Left forelimb (tissue), 1 donor: ENCODE results near the gene RNF123.

Experiments used
- DNase-seq: peaks from one replicate; pipeline ENCODE4 v3.0.0-alpha.2; 2018; ENCODE audit warnings: low spot score

Gene RNF123

GRCh38 chr3:49703443-49703927, 14.1 kb downstream of the RNF123 start:
- no peak for DNase-seq

GRCh38 chr3:49703956-49704355, 14.6 kb downstream of the RNF123 start:
- no peak for DNase-seq

GRCh38 chr3:49704629-49705028, 15.3 kb downstream of the RNF123 start:
- no peak for DNase-seq

GRCh38 chr3:49705390-49705960, 16.1 kb downstream of the RNF123 start:
- DNase-seq = no peak

- DNase-seq = no peak
Measured at GRCh38 chr3:49706456-49707112, 17.2 kb downstream of the RNF123 start.

- DNase-seq = no peak
Measured at GRCh38 chr3:49707113-49707480, 17.7 kb downstream of the RNF123 start.

GRCh38 chr3:49709852-49710251, 20.5 kb downstream of the RNF123 start:
- no peak for DNase-seq

GRCh38 chr3:49711489-49711888, 22.1 kb downstream of the RNF123 start:
- DNase-seq = peak; percentile 45

GRCh38 chr3:49712166-49712565, 22.8 kb downstream of the RNF123 start:
- peak; percentile 37 for DNase-seq

- DNase-seq = peak; percentile 56
Measured at GRCh38 chr3:49712631-49713317, 23.4 kb downstream of the RNF123 start.

GRCh38 chr3:49713336-49714105, 24.2 kb downstream of the RNF123 start:
- no peak for DNase-seq

- DNase-seq = peak; percentile 41
Measured at GRCh38 chr3:49714728-49715550, 25.6 kb downstream of the RNF123 start.

GRCh38 chr3:49715611-49716121, 26.3 kb downstream of the RNF123 start:
- DNase-seq = peak; percentile 55

- DNase-seq = no peak
Measured at GRCh38 chr3:49716169-49716568, 26.8 kb downstream of the RNF123 start.

GRCh38 chr3:49716691-49717210, 27.4 kb downstream of the RNF123 start:
- peak; percentile 63 for DNase-seq

GRCh38 chr3:49717211-49717958, 28.0 kb downstream of the RNF123 start:
- peak; percentile 63 for DNase-seq

- peak; percentile 71 for DNase-seq
Measured at GRCh38 chr3:49717959-49718857, 28.9 kb downstream of the RNF123 start.

- DNase-seq = no peak
Measured at GRCh38 chr3:49718858-49719213, 29.5 kb downstream of the RNF123 start.

- peak; percentile 94 for DNase-seq
Measured at GRCh38 chr3:49719214-49719884, 30.0 kb downstream of the RNF123 start, which contains the start of gene AMIGO3. Gene AMIGO3, minus strand, starts transcription at chr3:49719684. Its CDS starts 219 bp downstream, at chr3:49719465.
